ENCODE results near the gene THSD1.
"Not testable (repeated sequence)": the region's sequence is repeated elsewhere in the genome, so short reads cannot be mapped to it uniquely, and the experiment has no call there.

The THSD1 gene

DNA sequence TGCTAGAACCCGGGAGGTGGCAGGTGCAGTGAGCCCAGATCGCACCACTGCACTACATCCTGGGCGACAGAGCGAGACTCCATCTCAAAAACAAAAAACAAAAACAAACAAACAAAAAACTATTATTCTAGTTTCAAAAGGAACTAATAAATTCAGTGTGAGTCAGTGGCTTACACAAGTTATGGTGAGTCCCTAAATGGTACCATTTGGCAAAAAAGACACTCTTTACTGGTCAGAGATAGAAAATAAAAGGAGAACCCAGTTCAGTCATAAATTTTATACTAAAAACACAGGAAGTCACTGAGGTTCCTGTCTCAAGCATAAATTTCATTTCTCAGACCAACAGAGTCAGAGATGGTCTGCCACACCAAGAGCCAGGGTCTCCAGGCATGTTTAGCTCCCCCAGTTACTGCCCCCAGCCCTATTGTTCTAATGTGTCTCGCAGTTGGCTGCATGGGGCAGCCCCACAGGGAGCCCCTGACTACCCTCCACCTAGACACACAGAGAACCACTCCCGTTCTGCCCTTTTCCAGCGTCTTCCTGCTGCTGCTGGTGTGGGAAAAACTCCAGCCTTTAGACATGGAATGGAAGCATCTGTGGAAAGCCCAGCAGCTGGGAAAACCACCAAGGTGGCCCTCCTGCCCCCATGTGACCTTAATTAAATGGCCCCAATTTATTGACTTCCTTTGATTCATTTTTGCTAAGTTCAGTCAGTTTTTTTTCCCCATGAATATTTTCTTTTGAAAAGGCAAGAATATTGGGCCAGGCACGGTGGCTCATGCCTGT, 12.2 kb downstream of the THSD1 start:
- no peaks in the 10 kb centered on the region for H3K4me1 Mint-ChIP-seq
- H3K9me3 Mint-ChIP-seq = no peaks in the 10 kb centered on the region
- H3K27ac Mint-ChIP-seq = no peak overlapping the region
- no peaks in the 10 kb centered on the region for H3K36me3 Mint-ChIP-seq (ENCODE audit: low read depth)
- ATAC-seq = no peak
- no peak overlapping the region for H3K4me3 Mint-ChIP-seq
- peaks cover 2% of the 10 kb centered on the region for H3K27me3 Mint-ChIP-seq
- DNase-seq = no peak

DNA sequence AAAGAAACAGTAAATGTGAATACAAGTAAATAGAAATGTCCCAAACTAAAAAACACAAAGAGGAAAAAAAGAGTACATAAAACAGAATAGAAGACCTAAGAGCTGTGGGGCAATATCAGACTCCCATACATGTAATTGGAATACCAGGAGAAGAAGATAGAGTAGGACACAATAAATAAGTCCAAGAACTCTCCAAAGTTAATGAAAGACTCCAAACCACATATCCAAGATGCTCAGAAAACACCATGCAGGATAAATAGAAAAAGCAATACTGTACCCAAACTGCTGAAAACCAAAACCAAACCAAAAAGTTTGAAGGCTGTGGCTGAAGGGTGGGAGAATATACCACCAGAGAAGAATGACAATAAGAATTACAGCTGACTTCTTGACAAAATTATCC, 18.3 kb downstream of the THSD1 start:
- Mint-ChIP-seq H3K4me3 (no peak overlapping the region), H3K4me1 (no peaks in the 10 kb centered on the region), H3K36me3 (ENCODE audit: low read depth) (no peaks in the 10 kb centered on the region), H3K27me3 (no peaks in the 10 kb centered on the region), H3K27ac (no peak overlapping the region), H3K9me3 (no peaks in the 10 kb centered on the region)
- DNase-seq = no peak
- ATAC-seq = no peak

DNA sequence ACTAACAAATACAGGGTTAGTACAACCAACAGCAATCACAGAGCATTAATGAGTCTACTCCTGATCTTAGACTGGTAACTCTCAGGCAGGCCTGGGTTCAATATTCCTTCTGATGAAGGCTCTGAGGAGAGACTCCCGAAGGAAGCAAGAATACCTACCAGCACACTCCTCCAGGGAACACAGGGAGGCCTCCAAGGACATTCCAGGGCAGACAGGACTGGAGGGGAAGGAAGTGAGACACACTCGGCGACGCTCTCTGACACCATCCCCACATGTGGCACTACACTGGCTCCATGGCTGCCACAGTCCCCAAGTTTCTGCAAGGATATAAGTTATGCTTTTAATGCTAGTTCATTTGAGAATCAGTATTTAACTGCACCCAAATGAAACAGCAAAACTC, 20.1 kb downstream of the THSD1 start:
- no peaks in the 10 kb centered on the region for H3K4me1 Mint-ChIP-seq
- no peaks in the 10 kb centered on the region for H3K36me3 Mint-ChIP-seq (ENCODE audit: low read depth)
- H3K9me3 Mint-ChIP-seq = no peaks in the 10 kb centered on the region
- H3K27me3 Mint-ChIP-seq = no peaks in the 10 kb centered on the region
- H3K27ac Mint-ChIP-seq = no peak overlapping the region
- no peak overlapping the region for H3K4me3 Mint-ChIP-seq
- ATAC-seq (no peak), DNase-seq (no peak)

DNA sequence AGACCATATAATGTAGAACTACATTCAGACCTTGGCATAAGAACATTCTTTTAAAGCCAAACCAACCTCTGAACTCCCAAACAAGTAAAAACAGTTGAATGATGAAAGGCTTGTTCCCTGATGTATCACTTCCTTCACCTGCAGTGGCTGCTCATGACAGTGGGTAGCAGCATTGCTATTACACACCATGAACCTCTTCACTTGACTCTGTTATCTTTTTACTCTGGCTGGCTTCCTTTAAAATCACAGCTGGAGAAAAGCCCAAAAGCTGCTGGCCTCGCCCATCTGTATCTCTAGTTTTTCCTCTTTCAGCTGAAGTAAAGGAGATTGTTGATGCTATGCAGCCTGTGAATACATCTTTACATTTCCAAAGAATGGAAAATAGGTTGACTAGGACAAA, 22.6 kb downstream of the THSD1 start:
- DNase-seq (no peak), ATAC-seq (no peak)
- no peak overlapping the region for H3K4me3 Mint-ChIP-seq
- no peaks in the 10 kb centered on the region for H3K27me3 Mint-ChIP-seq
- H3K27ac Mint-ChIP-seq = no peak overlapping the region
- H3K36me3 Mint-ChIP-seq (ENCODE audit: low read depth) = no peaks in the 10 kb centered on the region
- H3K4me1 Mint-ChIP-seq = no peaks in the 10 kb centered on the region
- no peaks in the 10 kb centered on the region for H3K9me3 Mint-ChIP-seq

DNA sequence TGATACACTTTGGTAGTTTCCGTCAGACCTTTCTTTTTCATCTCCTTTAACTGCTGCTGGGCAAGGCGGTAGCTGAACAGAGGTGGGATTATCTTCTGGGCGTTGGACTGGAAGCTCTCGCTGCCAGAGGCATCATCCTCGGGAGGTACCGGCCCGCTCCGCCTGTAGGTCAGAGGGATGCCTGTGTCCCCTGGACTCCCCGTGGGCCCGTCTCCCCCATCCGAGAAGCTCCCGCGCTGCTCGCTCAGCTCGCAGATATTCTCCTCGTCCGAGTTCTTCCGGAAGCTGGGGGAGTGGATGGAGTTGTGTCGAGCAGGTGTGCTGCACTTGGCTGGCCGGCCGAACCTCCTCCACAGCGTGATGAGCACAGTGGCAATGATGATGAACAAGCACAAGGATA, 27.7 kb downstream of the THSD1 start:
- DNase-seq (no peak), ATAC-seq (no peak)
- H3K4me3 Mint-ChIP-seq = no peak overlapping the region
- no peak overlapping the region for H3K27ac Mint-ChIP-seq
- H3K4me1 Mint-ChIP-seq = no peaks in the 10 kb centered on the region
- no peaks in the 10 kb centered on the region for H3K36me3 Mint-ChIP-seq (ENCODE audit: low read depth)
- H3K9me3 Mint-ChIP-seq = no peaks in the 10 kb centered on the region
- no peaks in the 10 kb centered on the region for H3K27me3 Mint-ChIP-seq

DNA sequence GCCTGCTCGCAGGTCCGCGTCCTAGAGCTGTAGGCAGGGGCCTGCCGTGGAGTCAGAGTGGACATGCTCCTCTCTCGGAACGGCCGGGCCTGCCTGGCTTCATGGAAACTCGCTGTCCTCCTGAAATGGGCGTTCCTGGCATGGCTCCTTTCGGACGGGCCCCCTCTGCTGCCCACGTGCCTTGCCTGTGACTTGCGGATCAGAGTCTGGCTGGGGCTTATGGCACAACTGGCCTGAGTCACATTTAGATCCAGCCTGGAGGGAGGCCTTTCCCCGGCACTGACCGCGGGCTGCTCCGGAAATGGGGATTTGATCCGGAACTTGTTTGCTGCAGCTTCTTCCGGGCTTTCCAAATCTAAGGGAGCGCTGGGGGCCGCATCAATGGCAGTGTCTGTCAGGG, 28.1 kb downstream of the THSD1 start:
- H3K27me3 Mint-ChIP-seq = no peaks in the 10 kb centered on the region
- ATAC-seq (no peak), DNase-seq (no peak)
- H3K27ac Mint-ChIP-seq = no peak overlapping the region
- H3K36me3 Mint-ChIP-seq (ENCODE audit: low read depth) = no peaks in the 10 kb centered on the region
- no peaks in the 10 kb centered on the region for H3K9me3 Mint-ChIP-seq
- H3K4me3 Mint-ChIP-seq = no peak overlapping the region
- H3K4me1 Mint-ChIP-seq = no peaks in the 10 kb centered on the region

DNA sequence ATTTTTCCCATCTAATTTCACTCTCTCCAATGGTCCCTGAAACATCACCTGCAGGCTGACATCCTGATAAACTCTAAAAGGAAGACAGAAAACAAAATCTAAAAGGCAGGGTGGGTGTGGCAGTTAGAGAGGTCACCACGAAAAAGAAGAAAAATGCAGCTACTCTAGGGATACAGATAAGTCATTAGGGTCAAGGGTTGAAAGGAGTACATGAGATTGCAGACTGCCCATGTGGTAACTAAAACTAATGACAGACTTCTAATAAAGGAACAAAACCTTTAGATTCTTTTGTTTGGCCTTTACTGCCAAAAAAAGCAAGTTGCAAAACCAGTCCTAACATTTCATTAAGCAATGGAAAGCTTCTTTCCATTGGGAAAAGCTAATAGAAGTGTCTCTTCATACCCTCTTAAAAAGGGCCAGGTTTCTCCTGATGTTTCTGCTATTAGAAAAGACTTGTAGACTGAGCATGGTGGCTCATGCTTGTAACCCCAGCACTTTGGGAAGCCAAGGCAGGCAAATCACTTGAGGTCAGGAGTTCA, 31.0 kb downstream of the THSD1 start:
- Mint-ChIP-seq H3K36me3 (ENCODE audit: low read depth) (no peaks in the 10 kb centered on the region), H3K4me1 (no peaks in the 10 kb centered on the region), H3K27me3 (no peaks in the 10 kb centered on the region), H3K27ac (no peak overlapping the region), H3K4me3 (no peak overlapping the region), H3K9me3 (no peaks in the 10 kb centered on the region)
- DNase-seq = no peak
- ATAC-seq = no peak

DNA sequence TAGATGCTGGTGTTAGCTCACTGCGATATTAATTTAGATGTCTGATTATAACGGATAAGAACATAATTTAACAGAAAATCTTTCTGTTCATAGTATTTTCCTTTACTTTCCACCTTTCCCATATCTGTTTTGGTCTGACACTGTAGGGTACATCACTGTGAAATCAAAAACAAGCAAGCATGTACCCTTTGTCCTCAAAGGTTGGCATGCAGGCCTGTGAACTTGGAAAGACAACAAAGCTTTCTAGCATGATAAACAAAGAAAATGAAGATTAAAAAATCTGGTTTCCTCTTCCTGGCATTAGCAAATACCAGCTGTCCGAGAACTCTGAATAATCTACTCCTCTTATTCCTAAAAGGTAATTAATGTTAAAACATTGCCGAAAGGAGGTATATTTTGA, 31.6 kb downstream of the THSD1 start:
- Mint-ChIP-seq H3K36me3 (ENCODE audit: low read depth) (no peaks in the 10 kb centered on the region), H3K27ac (no peak overlapping the region), H3K9me3 (no peaks in the 10 kb centered on the region), H3K4me1 (no peaks in the 10 kb centered on the region), H3K4me3 (no peak overlapping the region), H3K27me3 (no peaks in the 10 kb centered on the region)
- DNase-seq (no peak), ATAC-seq (no peak)

DNA sequence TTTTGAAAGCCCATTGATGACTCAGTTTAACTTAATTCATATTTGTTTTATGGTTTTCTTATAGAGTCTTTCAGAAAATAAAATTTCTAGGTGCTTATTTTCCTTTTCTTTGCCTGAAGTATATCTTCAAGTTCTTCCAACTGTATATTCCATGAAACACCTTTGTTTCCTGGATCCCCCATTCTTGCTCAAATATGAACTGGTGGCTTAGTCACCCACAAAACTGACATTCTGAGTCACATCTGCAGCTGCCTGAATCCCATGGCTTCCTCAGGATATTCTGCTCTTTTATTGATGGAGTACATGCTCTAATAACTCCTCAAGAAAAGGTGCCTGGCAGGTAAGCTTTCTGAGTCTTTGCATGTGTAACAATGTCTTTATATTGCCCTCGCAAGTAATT, 32.7 kb downstream of the THSD1 start:
- not testable (repeated sequence) for H3K4me3 Mint-ChIP-seq; H3K27me3 Mint-ChIP-seq; H3K36me3 Mint-ChIP-seq (ENCODE audit: low read depth); ATAC-seq; H3K9me3 Mint-ChIP-seq; H3K27ac Mint-ChIP-seq; DNase-seq; H3K4me1 Mint-ChIP-seq

DNA sequence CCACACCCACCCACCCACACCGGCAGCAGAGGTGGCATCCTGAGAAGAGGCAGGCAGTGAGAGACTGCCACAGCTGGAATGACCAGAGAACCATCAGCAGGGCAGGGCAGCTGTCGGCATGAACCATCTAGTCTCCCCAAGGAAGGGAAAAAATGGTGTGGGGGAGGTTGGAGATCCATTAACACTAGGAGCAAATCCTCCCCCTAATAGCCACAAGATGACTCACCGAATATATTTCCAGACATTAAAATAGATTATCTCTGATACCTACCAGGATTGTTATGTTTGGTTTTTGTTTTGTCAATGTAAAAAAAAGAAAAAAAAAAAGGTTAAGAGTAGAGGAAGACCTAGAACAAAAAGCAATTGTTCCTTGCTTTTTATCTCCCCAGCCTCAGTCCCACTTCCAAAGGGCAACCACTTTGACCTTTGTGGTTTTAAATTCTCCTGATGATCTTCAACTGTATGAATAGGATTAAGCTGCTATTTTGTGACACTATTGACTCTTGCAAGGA, 34.2 kb downstream of the THSD1 start:
- Mint-ChIP-seq H3K27me3 (no peaks in the 10 kb centered on the region), H3K9me3 (no peaks in the 10 kb centered on the region), H3K36me3 (ENCODE audit: low read depth) (no peaks in the 10 kb centered on the region), H3K4me1 (no peaks in the 10 kb centered on the region), H3K27ac (no peak overlapping the region), H3K4me3 (no peak overlapping the region)
- no peak for DNase-seq
- no peak for ATAC-seq

DNA sequence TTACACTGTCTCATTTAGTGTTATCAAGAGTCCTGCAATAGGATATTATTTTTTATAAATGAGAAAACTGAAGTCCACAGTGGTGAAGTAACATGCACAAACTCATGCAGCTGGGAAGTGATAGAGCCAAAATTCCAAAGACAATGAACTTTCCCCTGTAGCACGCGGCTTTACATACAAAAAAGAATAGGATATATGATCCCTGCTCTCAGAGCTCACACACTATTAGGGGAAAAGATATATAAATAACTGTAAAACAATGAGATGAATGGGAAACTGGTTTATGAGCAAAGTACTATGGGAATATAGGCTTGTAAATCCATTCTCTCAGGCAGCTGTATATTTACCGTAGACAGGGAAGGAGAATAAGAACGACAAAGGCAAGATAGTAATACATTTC, 39.7 kb downstream of the THSD1 start:
- no peaks in the 10 kb centered on the region for H3K36me3 Mint-ChIP-seq (ENCODE audit: low read depth)
- peaks cover 3% of the 10 kb centered on the region for H3K27me3 Mint-ChIP-seq
- H3K4me1 Mint-ChIP-seq = no peaks in the 10 kb centered on the region
- no peak overlapping the region for H3K27ac Mint-ChIP-seq
- H3K4me3 Mint-ChIP-seq = no peak overlapping the region
- H3K9me3 Mint-ChIP-seq = no peaks in the 10 kb centered on the region
- ATAC-seq (no peak), DNase-seq (no peak)

DNA sequence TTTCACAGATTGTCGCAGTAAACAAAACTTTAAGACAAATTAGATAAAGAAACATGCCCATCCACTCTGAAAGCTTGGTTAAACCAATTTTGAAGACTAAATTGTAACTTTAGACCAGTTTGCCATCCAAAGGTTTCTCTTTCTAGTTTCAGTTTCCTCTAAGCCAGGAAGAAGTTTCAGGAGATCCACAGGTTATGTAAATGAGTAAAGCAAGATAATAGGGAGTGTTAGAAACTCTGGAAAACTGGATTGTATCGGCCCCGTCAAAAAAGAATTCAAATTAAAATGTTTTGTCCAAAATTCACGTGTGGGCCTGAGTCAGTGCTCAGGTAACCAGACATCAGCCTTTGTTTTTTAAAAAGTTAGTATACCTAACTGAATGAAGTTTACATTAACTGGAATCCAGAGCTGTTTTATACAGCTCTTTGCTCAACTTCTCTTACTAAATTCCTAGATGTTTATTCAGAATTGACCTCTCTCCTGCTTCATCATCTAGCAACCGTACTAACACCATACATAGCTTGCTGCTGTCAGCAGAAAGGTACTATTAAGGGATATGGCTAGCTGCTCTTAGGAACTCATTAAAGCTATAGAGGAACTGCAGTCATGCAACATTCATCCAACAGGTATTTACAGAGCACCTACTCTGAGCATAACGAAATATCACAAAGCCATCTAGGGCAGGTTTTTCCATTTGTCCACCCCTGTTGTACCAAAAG, 43.6 kb downstream of the THSD1 start:
- not testable (repeated sequence) for H3K36me3 Mint-ChIP-seq (ENCODE audit: low read depth); H3K4me1 Mint-ChIP-seq; H3K27me3 Mint-ChIP-seq; H3K27ac Mint-ChIP-seq; H3K4me3 Mint-ChIP-seq; ATAC-seq; DNase-seq; H3K9me3 Mint-ChIP-seq

DNA sequence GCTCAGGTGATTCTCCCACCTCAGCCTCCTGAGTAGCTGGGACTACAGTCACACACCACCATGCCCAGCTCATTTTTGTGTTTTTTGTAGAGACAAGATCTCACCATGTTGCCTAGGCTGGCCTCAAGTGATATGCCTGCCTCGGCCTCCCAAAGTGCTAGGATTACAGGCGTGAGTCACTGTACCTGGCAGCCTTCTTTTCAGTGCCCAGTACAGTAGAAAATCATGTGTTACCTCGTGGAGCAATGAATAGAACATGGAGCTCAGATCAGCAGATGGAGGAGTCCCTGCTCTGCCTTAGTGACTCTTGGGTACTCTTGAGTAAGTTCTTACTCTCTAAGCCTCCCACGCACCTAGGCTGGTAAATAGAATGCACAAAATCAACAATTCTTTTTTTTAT, 44.7 kb downstream of the THSD1 start:
- H3K4me3 Mint-ChIP-seq = no peak overlapping the region
- no peaks in the 10 kb centered on the region for H3K4me1 Mint-ChIP-seq
- DNase-seq = no peak

DNA sequence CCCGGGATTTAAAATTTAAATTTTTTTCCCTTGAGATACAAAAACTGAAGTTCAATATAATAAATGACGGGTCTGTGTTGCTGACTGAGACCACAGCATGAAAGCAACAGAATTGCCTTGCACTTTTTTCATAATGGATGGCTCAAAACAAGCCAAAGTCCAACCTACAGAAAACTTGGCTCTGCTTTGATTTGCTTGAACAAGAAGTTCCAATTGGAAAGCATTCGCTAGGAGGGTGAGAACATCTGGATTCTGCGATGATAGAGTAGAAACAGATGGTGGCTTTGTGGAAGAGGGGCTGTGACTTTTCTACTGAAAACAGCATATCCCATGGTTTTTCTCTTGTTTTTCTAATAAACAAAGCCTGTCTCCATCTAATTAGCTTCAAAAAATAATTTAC, 46.4 kb downstream of the THSD1 start:
- no peaks in the 10 kb centered on the region for H3K36me3 Mint-ChIP-seq (ENCODE audit: low read depth)
- H3K27ac Mint-ChIP-seq = no peak overlapping the region
- ATAC-seq = no peak
- peaks cover 6% of the 10 kb centered on the region for H3K27me3 Mint-ChIP-seq
- no peak for DNase-seq
- no peaks in the 10 kb centered on the region for H3K9me3 Mint-ChIP-seq
- no peaks in the 10 kb centered on the region for H3K4me1 Mint-ChIP-seq
- no peak overlapping the region for H3K4me3 Mint-ChIP-seq

More for the DNA sequence above, 44.7 kb downstream of the THSD1 start:
- ATAC-seq = no peak
- no peaks in the 10 kb centered on the region for H3K9me3 Mint-ChIP-seq
- H3K27ac Mint-ChIP-seq = no peak overlapping the region
- H3K27me3 Mint-ChIP-seq = peaks cover 9% of the 10 kb centered on the region
- H3K36me3 Mint-ChIP-seq (ENCODE audit: low read depth) = no peaks in the 10 kb centered on the region

DNA sequence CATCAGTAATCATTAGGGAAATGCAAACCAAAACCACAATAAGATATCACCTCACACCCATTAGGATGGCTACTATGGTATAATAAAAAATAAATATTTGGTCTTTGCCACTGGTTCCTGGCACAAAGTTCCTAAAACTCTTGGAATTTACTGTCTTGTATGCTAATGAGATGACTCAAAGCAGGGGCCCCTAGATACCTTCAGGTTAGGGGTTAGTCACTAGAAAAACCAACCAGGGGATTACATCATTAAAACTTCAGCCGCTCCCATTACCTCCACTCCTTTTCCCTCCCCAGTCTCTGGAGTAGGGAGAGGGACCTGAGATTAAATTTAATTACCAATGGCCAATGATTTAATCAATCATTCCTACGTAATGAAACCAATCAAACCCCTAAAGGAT, 49.6 kb downstream of the THSD1 start:
- ATAC-seq = no peak
- no peaks in the 10 kb centered on the region for H3K36me3 Mint-ChIP-seq (ENCODE audit: low read depth)

More for the DNA sequence above, 49.6 kb downstream of the THSD1 start:
- Mint-ChIP-seq H3K4me3 (no peak overlapping the region), H3K27ac (no peak overlapping the region), H3K27me3 (peaks cover 8% of the 10 kb centered on the region), H3K4me1 (no peaks in the 10 kb centered on the region), H3K9me3 (no peaks in the 10 kb centered on the region)
- no peak for DNase-seq
